Uterus (tissue), 4 donors: Measurements from ENCODE around the gene SH3YL1. TPM values are rescaled to one million over a fixed set of nuclear protein-coding genes. Genes with fewer than 3 reads are reported as not detected.

Experiments
- DNase-seq, 2 donors: peaks; one replicate each; pipeline ENCODE4 v3.0.0-alpha.2; 2019 to 2020
- H3K27ac ChIP-seq, 2 donors: fragments of 200-600 bp; sonication (generic); 1 replicate in 1 of 2; 2 replicates in 1 of 2; pipeline ENCODE4 v1.5.1; 2016 to 2018
- H3K27me3 ChIP-seq, 2 donors: fragments of 200-600 bp; sonication (generic); one replicate each; pipeline ENCODE4 v1.5.1; 2018 to 2019; ENCODE audit warnings: control low read depth in 1 of 2
- H3K36me3 ChIP-seq, 2 donors: fragments of 200-600 bp; sonication (generic); one replicate each; pipeline ENCODE4 v1.5.1; 2019; ENCODE audit warnings: control low read depth in 1 of 2
- H3K4me1 ChIP-seq, 2 donors: fragments of 200-600 bp; sonication (generic); one replicate each; pipeline ENCODE4 v1.5.1; 2018 to 2019; ENCODE audit warnings: control low read depth in 1 of 2
- H3K4me3 ChIP-seq, 2 donors: fragments of 200-600 bp; sonication (generic); 1 replicate in 1 of 2; 2 replicates in 1 of 2; pipeline ENCODE4 v1.5.1; 2018 to 2019; ENCODE audit warnings: mild to moderate bottlenecking in 1 of 2
- H3K9me3 ChIP-seq, 2 donors: fragments of 200-600 bp; sonication (generic); one replicate each; pipeline ENCODE4 v1.5.1; 2019; ENCODE audit warnings: control low read depth in 1 of 2
- CTCF ChIP-seq, 4 experiments: fragments of 200-600 bp in 2 of 4; fragments of 450-650 bp in 2 of 4; sonication (generic) in 2 of 4; IDR thresholded peaks; one replicate each; pipeline ENCODE4 v1.5.1; 2016 to 2019; ENCODE audit warnings: antibody characterized with exemption in 4 of 4, mild to moderate bottlenecking in 2 of 4, moderate library complexity in 1 of 4
- POLR2A ChIP-seq, 2 donors: fragments of 450-650 bp; IDR thresholded peaks; one replicate each; pipeline ENCODE4 v1.6.1; 2016; ENCODE audit warnings: antibody characterized with exemption in 2 of 2, mild to moderate bottlenecking in 1 of 2, moderate library complexity in 1 of 2
- intact Hi-C: fragments of 100-400 bp; cut with DNase I; formaldehyde crosslinking; loops from one replicate; pipeline ENCODE4 v1.15.1; 2023; ENCODE audit warnings: low total_unique reads
- total RNA-seq, 4 donors: library from RNA; depleted of rRNA in 3 of 4; stranded (reverse); fragments of >200 nt in 3 of 4; gene quantifications; one replicate each; pipeline versions ENCODE4 v1.1.0 to v1.2.4, GENCODE V29; 2014 to 2023
- donor health status: DM: yes; HTN: yes; CAD: no.

The SH3YL1 gene
- total RNA-seq, 4 donors from 2014 or later = 6.9 to 113 (median 55.5) TPM

GRCh38 chr2:223971-224760 lies 39.7 kb downstream of the SH3YL1 start:
- no peak for DNase-seq
- no peaks in the 10 kb centered on the region for H3K27me3 ChIP-seq
- TF ChIP-seq CTCF (IDR thresholded peaks at IDR 0.05) (no peak), POLR2A (IDR thresholded peaks at IDR 0.05) (no peak)
- intact Hi-C loops = no loop called here
- H3K4me1 ChIP-seq = no peaks in the 10 kb centered on the region
- no peaks in the 10 kb centered on the region for H3K9me3 ChIP-seq
- no peak overlapping the region for H3K27ac ChIP-seq
- no peaks in the 10 kb centered on the region for H3K36me3 ChIP-seq
- H3K4me3 ChIP-seq = no peak overlapping the region

GRCh38 chr2:223451-223850 lies 40.4 kb downstream of the SH3YL1 start:
- Histone ChIP-seq H3K9me3 (no peaks in the 10 kb centered on the region), H3K36me3 (no peaks in the 10 kb centered on the region), H3K4me3 (no peak overlapping the region), H3K27ac (no peak overlapping the region), H3K27me3 (no peaks in the 10 kb centered on the region), H3K4me1 (no peaks in the 10 kb centered on the region)
- intact Hi-C loops = no loop called here
- TF ChIP-seq POLR2A (IDR thresholded peaks at IDR 0.05) = no peak
- no peak for DNase-seq

GRCh38 chr2:216068-216467 lies 47.8 kb downstream of the SH3YL1 start:
- TF ChIP-seq CTCF (IDR thresholded peaks at IDR 0.05) (no peak), POLR2A (IDR thresholded peaks at IDR 0.05) (no peak)
- intact Hi-C loops = no loop called here
- H3K4me1 ChIP-seq = no peaks in the 10 kb centered on the region

GRCh38 chr2:213932-214693 lies 49.7 kb downstream of the SH3YL1 start:
- TF ChIP-seq POLR2A (IDR thresholded peaks at IDR 0.05) = no peak
- TF ChIP-seq CTCF (IDR thresholded peaks at IDR 0.05) = no peak
- no peak overlapping the region for H3K4me3 ChIP-seq
- intact Hi-C loops = no loop called here

More at GRCh38 chr2:216068-216467, 47.8 kb downstream of the SH3YL1 start:
- no peak for DNase-seq
- no peaks in the 10 kb centered on the region for H3K36me3 ChIP-seq
- H3K9me3 ChIP-seq = no peaks in the 10 kb centered on the region
- no peak overlapping the region for H3K4me3 ChIP-seq
- H3K27me3 ChIP-seq = no peaks in the 10 kb centered on the region
- H3K27ac ChIP-seq = no peak overlapping the region

GRCh38 chr2:211486-212184 lies 52.2 kb downstream of the SH3YL1 start:
- Histone ChIP-seq H3K4me1 (no peaks in the 10 kb centered on the region), H3K4me3 (no peak overlapping the region), H3K9me3 (no peaks in the 10 kb centered on the region), H3K27ac (no peak overlapping the region), H3K27me3 (no peaks in the 10 kb centered on the region), H3K36me3 (no peaks in the 10 kb centered on the region)
- DNase-seq = no peak
- intact Hi-C loops = no loop called here
- TF ChIP-seq CTCF (IDR thresholded peaks at IDR 0.05) (no peak), POLR2A (IDR thresholded peaks at IDR 0.05) (no peak)

More at GRCh38 chr2:213932-214693, 49.7 kb downstream of the SH3YL1 start:
- Histone ChIP-seq H3K9me3 (no peaks in the 10 kb centered on the region), H3K27me3 (no peaks in the 10 kb centered on the region), H3K27ac (no peak overlapping the region), H3K4me1 (no peaks in the 10 kb centered on the region), H3K36me3 (no peaks in the 10 kb centered on the region)
- DNase-seq = no peak
